Gastrocnemius medialis (tissue), 4 donors: ENCODE data around the gene HINT2.

Experiments
- CTCF ChIP-seq, 5 experiments: fragments of 450-650 bp in 3 of 5; fragments of 200-600 bp in 2 of 5; sonication (generic) in 2 of 5; IDR thresholded peaks in 4 of 5; conservative IDR thresholded peaks in 1 of 5; 1 replicate in 4 of 5; 2 replicates in 1 of 5; pipeline ENCODE4 v1.5.1; 2016 to 2019; ENCODE audit warnings: antibody characterized with exemption in 5 of 5, mild to moderate bottlenecking in 3 of 5, moderate library complexity in 3 of 5
- POLR2A ChIP-seq, 2 donors: fragments of 450-650 bp; IDR thresholded peaks; one replicate each; pipeline ENCODE4 v1.6.1; 2017; ENCODE audit warnings: antibody characterized with exemption in 2 of 2, mild to moderate bottlenecking in 2 of 2, moderate library complexity in 2 of 2

- TF ChIP-seq CTCF (IDR thresholded peaks at IDR 0.05 in 4 of 5, conservative IDR thresholded peaks at IDR 0.05 in 1 of 5) (no peak), POLR2A (IDR thresholded peaks at IDR 0.05) (no peak)
These were observed 19.7 kb upstream of the HINT2 start for GRCh38 chr9:35834260-35835215.
